Breast epithelium (tissue), 3 donors: Measurements from ENCODE around the gene OR2T1.
"Not testable (repeated sequence)": the region's sequence is repeated elsewhere in the genome, so short reads cannot be mapped to it uniquely, and the experiment has no call there.

ENCODE experiments used
- POLR2A ChIP-seq: fragments of 450-650 bp; IDR thresholded peaks from one replicate; pipeline ENCODE4 v1.6.1; 2016; ENCODE audit warnings: antibody characterized with exemption, mild to moderate bottlenecking, moderate library complexity
- POLR2AphosphoS5 ChIP-seq, 3 donors: sonication (generic); formaldehyde crosslinking; IDR thresholded peaks; one replicate each; pipeline ENCODE4 v1.6.1; 2017; ENCODE audit warnings: antibody characterized with exemption in 3 of 3
- TF ChIP-seq, protein P1 (sequence below), 3 donors: fragments of 450-650 bp; IDR thresholded peaks; one replicate each; pipeline ENCODE4 v1.5.1; 2016 to 2017; ENCODE audit warnings: antibody characterized with exemption in 3 of 3, mild to moderate bottlenecking in 3 of 3, moderate library complexity in 3 of 3

- TF ChIP-seq POLR2AphosphoS5 (IDR thresholded peaks at IDR 0.05); POLR2A: not testable (repeated sequence)
- TF ChIP-seq, protein P1, sequence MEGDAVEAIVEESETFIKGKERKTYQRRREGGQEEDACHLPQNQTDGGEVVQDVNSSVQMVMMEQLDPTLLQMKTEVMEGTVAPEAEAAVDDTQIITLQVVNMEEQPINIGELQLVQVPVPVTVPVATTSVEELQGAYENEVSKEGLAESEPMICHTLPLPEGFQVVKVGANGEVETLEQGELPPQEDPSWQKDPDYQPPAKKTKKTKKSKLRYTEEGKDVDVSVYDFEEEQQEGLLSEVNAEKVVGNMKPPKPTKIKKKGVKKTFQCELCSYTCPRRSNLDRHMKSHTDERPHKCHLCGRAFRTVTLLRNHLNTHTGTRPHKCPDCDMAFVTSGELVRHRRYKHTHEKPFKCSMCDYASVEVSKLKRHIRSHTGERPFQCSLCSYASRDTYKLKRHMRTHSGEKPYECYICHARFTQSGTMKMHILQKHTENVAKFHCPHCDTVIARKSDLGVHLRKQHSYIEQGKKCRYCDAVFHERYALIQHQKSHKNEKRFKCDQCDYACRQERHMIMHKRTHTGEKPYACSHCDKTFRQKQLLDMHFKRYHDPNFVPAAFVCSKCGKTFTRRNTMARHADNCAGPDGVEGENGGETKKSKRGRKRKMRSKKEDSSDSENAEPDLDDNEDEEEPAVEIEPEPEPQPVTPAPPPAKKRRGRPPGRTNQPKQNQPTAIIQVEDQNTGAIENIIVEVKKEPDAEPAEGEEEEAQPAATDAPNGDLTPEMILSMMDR (IDR thresholded peaks at IDR 0.05): not testable (repeated sequence)
These were observed 28.8 kb downstream of the OR2T1 start for GRCh38 chr1:248431683-248432082.
